Activated B cell treated with CpG ODN at 0.5 μM for 24 hours (primary cell): ENCODE results near the gene OR1E1. TPM values are rescaled to one million over a fixed set of nuclear protein-coding genes. Genes with fewer than 3 reads are reported as not detected.
"Not testable (repeated sequence)": the region's sequence is repeated elsewhere in the genome, so short reads cannot be mapped to it uniquely, and the experiment has no call there.

Source experiments
- ATAC-seq: fragments of 200-7000 bp; cut with Tn5 transposase; one replicate; pipeline ENCODE4 v1.10.0; 2021; ENCODE audit warnings: low read depth, mild to moderate bottlenecking, moderate library complexity
- CTCF ChIA-PET: fragments of 350-600 bp; sonication (Branson Sonifier 250); formaldehyde crosslinking; loops from one replicate; lab custom pipeline; 2021; ENCODE audit warnings: antibody characterized with exemption; lab: Charles Lee
- POLR2A ChIA-PET: fragments of 350-600 bp; sonication (Branson Sonifier 250); formaldehyde crosslinking; loops from one replicate; lab custom pipeline; 2021; ENCODE audit warnings: antibody characterized with exemption; lab: Charles Lee
- DNase-seq: peaks from one replicate; pipeline ENCODE4 v3.0.0; 2022
- H3K27ac Mint-ChIP-seq: one replicate; pipeline ENCODE4 v1.8.0; 2020; ENCODE audit warnings: mixed read lengths
- H3K27me3 Mint-ChIP-seq: one replicate; pipeline ENCODE4 v1.8.0; 2021; ENCODE audit warnings: mixed read lengths
- H3K36me3 Mint-ChIP-seq: one replicate; pipeline ENCODE4 v1.8.0; 2021; ENCODE audit warnings: low read depth, mixed read lengths
- H3K4me1 Mint-ChIP-seq: one replicate; pipeline ENCODE4 v1.8.0; 2021; ENCODE audit warnings: mixed read lengths
- H3K4me3 Mint-ChIP-seq: one replicate; pipeline ENCODE4 v1.8.0; 2020; ENCODE audit warnings: mild to moderate bottlenecking, mixed read lengths
- H3K9me3 Mint-ChIP-seq: one replicate; pipeline ENCODE4 v1.8.0; 2020; ENCODE audit warnings: mixed read lengths
- CTCF ChIP-seq: fragments of 200-600 bp; IDR thresholded peaks from one replicate; pipeline ENCODE4 v1.8.0; 2022; ENCODE audit warnings: antibody characterized with exemption, mild to moderate bottlenecking
- intact Hi-C: fragments of 100-400 bp; cut with micrococcal nuclease; formaldehyde crosslinking; loops from one replicate; pipeline ENCODE4 v1.15.1; 2024
- total RNA-seq: library from RNA; stranded (reverse); gene quantifications from 2 replicates; pipeline ENCODE4 v1.2.3, GENCODE V29; 2022

OR1E1 gene
- total RNA-seq, 1 donor from 2014 or later = not detected

- intact Hi-C loops = no loop called here
- CTCF ChIA-PET = no interaction called here
- Mint-ChIP-seq H3K27me3 (peaks cover 29% of the 10 kb centered on the region), H3K36me3 (no peaks in the 10 kb centered on the region), H3K4me1 (no peaks in the 10 kb centered on the region), H3K27ac (no peak overlapping the region), H3K4me3 (no peak overlapping the region), H3K9me3 (no peaks in the 10 kb centered on the region)
- DNase-seq (no peak), ATAC-seq (no peak)
- TF ChIP-seq CTCF = no peak
- POLR2A ChIA-PET = no interaction called here
Observed at GRCh38 chr17:3418222-3418621, 20.0 kb upstream of the OR1E1 start.

GRCh38 chr17:3415610-3416009 is 17.4 kb upstream of the OR1E1 start:
- H3K27me3 Mint-ChIP-seq = peaks cover 31% of the 10 kb centered on the region
- CTCF ChIA-PET = no interaction called here
- TF ChIP-seq CTCF = no peak
- intact Hi-C loops = no loop called here
- no peaks in the 10 kb centered on the region for H3K9me3 Mint-ChIP-seq
- H3K36me3 Mint-ChIP-seq = no peaks in the 10 kb centered on the region
- DNase-seq (no peak), ATAC-seq (no peak)
- no peak overlapping the region for H3K4me3 Mint-ChIP-seq
- no peak overlapping the region for H3K27ac Mint-ChIP-seq
- POLR2A ChIA-PET = no interaction called here
- H3K4me1 Mint-ChIP-seq = no peaks in the 10 kb centered on the region

GRCh38 chr17:3412216-3412615 is 14.0 kb upstream of the OR1E1 start:
- H3K9me3 Mint-ChIP-seq, H3K36me3 Mint-ChIP-seq, intact Hi-C loops, POLR2A ChIA-PET, ATAC-seq, H3K4me1 Mint-ChIP-seq, H3K27ac Mint-ChIP-seq, CTCF ChIA-PET, DNase-seq, H3K4me3 Mint-ChIP-seq: not testable (repeated sequence)
- peaks cover 28% of the 10 kb centered on the region for H3K27me3 Mint-ChIP-seq

GRCh38 chr17:3411070-3411469 is 12.9 kb upstream of the OR1E1 start, which contains the start of gene OR3A3:
Gene OR3A3 (plus strand): TSS chr17:3411370.
- ChIA-PET CTCF (no interaction called here), POLR2A (no interaction called here)
- Mint-ChIP-seq H3K27me3 (peaks cover 38% of the 10 kb centered on the region), H3K27ac (no peak within 1 kb of the TSS), H3K4me1 (no peaks in the 10 kb centered on the region), H3K36me3 (no peaks in the 10 kb centered on the region), H3K4me3 (no peak within 1 kb of the TSS), H3K9me3 (peaks cover 16% of the 10 kb centered on the region)
- ATAC-seq (no peak), DNase-seq (no peak)
- TF ChIP-seq CTCF = no peak
- intact Hi-C loops = no loop called here

GRCh38 chr17:3403856-3404255 is 5.6 kb upstream of the OR1E1 start:
- peaks cover 21% of the 10 kb centered on the region for H3K27me3 Mint-ChIP-seq
- H3K27ac Mint-ChIP-seq, DNase-seq, CTCF ChIA-PET, POLR2A ChIA-PET, H3K36me3 Mint-ChIP-seq, intact Hi-C loops, ATAC-seq, H3K4me3 Mint-ChIP-seq, H3K4me1 Mint-ChIP-seq: not testable (repeated sequence)
- H3K9me3 Mint-ChIP-seq = peaks cover 19% of the 10 kb centered on the region

- CTCF ChIA-PET = no interaction called here
- H3K36me3 Mint-ChIP-seq = no peaks in the 10 kb centered on the region
Observed at GRCh38 chr17:3401786-3402185, 3.6 kb upstream of the OR1E1 start.

More at GRCh38 chr17:3401786-3402185, 3.6 kb upstream of the OR1E1 start:
- peaks cover 9% of the 10 kb centered on the region for H3K9me3 Mint-ChIP-seq
- no peaks in the 10 kb centered on the region for H3K4me1 Mint-ChIP-seq
- DNase-seq = no peak
- ATAC-seq = no peak
- H3K27me3 Mint-ChIP-seq = peaks cover 12% of the 10 kb centered on the region
- POLR2A ChIA-PET = no interaction called here
- intact Hi-C loops = no loop called here
- H3K4me3 Mint-ChIP-seq = no peak overlapping the region
- H3K27ac Mint-ChIP-seq = no peak overlapping the region
- TF ChIP-seq CTCF = no peak
